H9 (cell line): ENCODE measurements around the gene SNAP47. TPM values are rescaled to one million over a fixed set of nuclear protein-coding genes. Genes with fewer than 3 reads are reported as not detected.
A peak's percentile ranks its signal among the peaks of the same experiment; 100 is the strongest.

Experiments
- DNase-seq: peaks from one replicate; pipeline ENCODE4 v3.0.0-alpha.2; 2017
- H2AFZ ChIP-seq: one replicate; pipeline ENCODE4 v1.6.1; 2013; ENCODE audit warnings: mild to moderate bottlenecking, low read length, control low read depth, moderate library complexity
- H2AK5ac ChIP-seq: 2 replicates; pipeline ENCODE4 v1.6.1; 2013; ENCODE audit warnings: low read length, control low read depth, mixed read lengths; ENCODE audit not compliant: insufficient read length
- H2BK120ac ChIP-seq: one replicate; pipeline ENCODE4 v1.6.1; 2013; ENCODE audit warnings: low read depth, mild to moderate bottlenecking, low read length, control low read depth, inconsistent platforms; ENCODE audit not compliant: poor library complexity, severe bottlenecking
- H2BK12ac ChIP-seq: 2 replicates; pipeline ENCODE4 v1.6.1; 2013; ENCODE audit warnings: low read length, control low read depth, mixed read lengths, low read depth; ENCODE audit not compliant: insufficient read length
- H2BK15ac ChIP-seq: 2 replicates; pipeline ENCODE4 v1.6.1; 2013; ENCODE audit warnings: low read depth, low read length, control low read depth
- H2BK20ac ChIP-seq: one replicate; pipeline ENCODE4 v1.6.1; 2013; ENCODE audit warnings: low read depth, mild to moderate bottlenecking, low read length, control low read depth, inconsistent platforms; ENCODE audit not compliant: poor library complexity, severe bottlenecking
- H2BK5ac ChIP-seq: 2 replicates; pipeline ENCODE4 v1.6.1; 2013; ENCODE audit warnings: low read length, control low read depth, mixed read lengths; ENCODE audit not compliant: insufficient read length
- H3K14ac ChIP-seq: 2 replicates; pipeline ENCODE4 v1.6.1; 2013; ENCODE audit warnings: low read length, control low read depth; ENCODE audit not compliant: insufficient read depth
- H3K18ac ChIP-seq: 2 replicates; pipeline ENCODE4 v1.6.1; 2013; ENCODE audit warnings: low read depth, mild to moderate bottlenecking, mixed read lengths, low read length, control low read depth; ENCODE audit not compliant: insufficient read length
- H3K23ac ChIP-seq: 2 replicates; pipeline ENCODE4 v1.6.1; 2013; ENCODE audit warnings: low read length, control low read depth, mixed read lengths, low read depth; ENCODE audit not compliant: insufficient read length
- H3K23me2 ChIP-seq: 2 replicates; pipeline ENCODE4 v1.6.1; 2013; ENCODE audit warnings: low read depth, mild to moderate bottlenecking, mixed read lengths, low read length, control low read depth; ENCODE audit not compliant: insufficient read length, poor library complexity, severe bottlenecking
- H3K27ac ChIP-seq: 2 replicates; pipeline ENCODE4 v1.5.1; 2013; ENCODE audit warnings: low read length, control low read depth, mixed read lengths, low read depth; ENCODE audit not compliant: insufficient read length
- H3K27me3 ChIP-seq: 2 replicates; pipeline ENCODE4 v1.6.1; 2013; ENCODE audit warnings: low read length, control low read depth, inconsistent platforms; ENCODE audit not compliant: insufficient read depth
- H3K4ac ChIP-seq: 2 replicates; pipeline ENCODE4 v1.6.1; 2013; ENCODE audit warnings: low read depth, mild to moderate bottlenecking, control low read depth, inconsistent platforms, low read length, moderate library complexity
- H3K4me1 ChIP-seq: 2 replicates; pipeline ENCODE4 v1.6.1; 2013; ENCODE audit warnings: low read length, control low read depth, inconsistent platforms; ENCODE audit not compliant: insufficient read depth
- H3K4me2 ChIP-seq: 2 replicates; pipeline ENCODE4 v1.6.1; 2013; ENCODE audit warnings: low read length, control low read depth, mixed read lengths; ENCODE audit not compliant: insufficient read length, insufficient read depth
- H3K56ac ChIP-seq: 2 replicates; pipeline ENCODE4 v1.6.1; 2013; ENCODE audit warnings: low read depth, mild to moderate bottlenecking, mixed read lengths, low read length, control low read depth; ENCODE audit not compliant: insufficient read length
- H3K79me1 ChIP-seq: 2 replicates; pipeline ENCODE4 v1.6.1; 2013; ENCODE audit warnings: low read depth, mild to moderate bottlenecking, moderate library complexity, low read length, control low read depth, inconsistent platforms; ENCODE audit not compliant: insufficient read depth, poor library complexity, severe bottlenecking
- H3K79me2 ChIP-seq: 2 replicates; pipeline ENCODE4 v1.6.1; 2013; ENCODE audit warnings: low read length, control low read depth, inconsistent platforms; ENCODE audit not compliant: insufficient read depth
- H3K9ac ChIP-seq: 2 replicates; pipeline ENCODE4 v1.6.1; 2013; ENCODE audit warnings: low read length, control low read depth, mixed read lengths; ENCODE audit not compliant: insufficient read length; ENCODE audit errors: extremely low read depth
- H3K9me3 ChIP-seq: one replicate; pipeline ENCODE4 v1.6.1; 2013; ENCODE audit warnings: low read depth, low read length, inconsistent platforms; ENCODE audit not compliant: control insufficient read depth
- H3T11ph ChIP-seq: one replicate; pipeline ENCODE4 v1.6.1; 2013; ENCODE audit warnings: mild to moderate bottlenecking, low read length, control low read depth, inconsistent platforms
- H4K20me1 ChIP-seq: one replicate; pipeline ENCODE4 v1.6.1; 2013; ENCODE audit not compliant: control insufficient read depth, insufficient read length, insufficient read depth
- H4K5ac ChIP-seq: 2 replicates; pipeline ENCODE4 v1.6.1; 2013; ENCODE audit warnings: low read depth, mild to moderate bottlenecking, mixed read lengths, low read length, control low read depth; ENCODE audit not compliant: insufficient read length
- H4K8ac ChIP-seq: replicated peaks from 2 replicates; pipeline ENCODE4 v1.6.1; 2013; ENCODE audit warnings: low read length, control low read depth, mixed read lengths, low read depth; ENCODE audit not compliant: insufficient read length
- H4K91ac ChIP-seq: 2 replicates; pipeline ENCODE4 v1.6.1; 2013; ENCODE audit warnings: low read depth, mild to moderate bottlenecking, moderate library complexity, mixed read lengths, low read length, control low read depth; ENCODE audit not compliant: insufficient read length
- H3K27ac Mint-ChIP-seq, 3 experiments: 2 replicates in 2 of 3; 3 replicates in 1 of 3; pipeline ENCODE4 v1.8.0; 2020 to 2021; ENCODE audit warnings: mixed read lengths in 3 of 3, mild to moderate bottlenecking in 1 of 3, moderate library complexity in 1 of 3
- H3K27me3 Mint-ChIP-seq: 2 replicates; pipeline ENCODE4 v1.8.0; 2021; ENCODE audit warnings: low read depth, mild to moderate bottlenecking, moderate library complexity, mixed read lengths
- H3K36me3 Mint-ChIP-seq, 3 experiments: 2 replicates in 2 of 3; 3 replicates in 1 of 3; pipeline ENCODE4 v1.8.0; 2020 to 2021; ENCODE audit warnings: low read depth in 3 of 3, mixed read lengths in 3 of 3; ENCODE audit not compliant: insufficient read depth in 1 of 3
- H3K4me1 Mint-ChIP-seq, 2 experiments: 2 replicates each; pipeline ENCODE4 v1.8.0; 2020; ENCODE audit warnings: mixed read lengths in 2 of 2
- H3K4me3 Mint-ChIP-seq, 2 experiments: 2 replicates in 1 of 2; 3 replicates in 1 of 2; pipeline ENCODE4 v1.8.0; 2020 to 2021; ENCODE audit warnings: mild to moderate bottlenecking in 2 of 2, mixed read lengths in 2 of 2, moderate library complexity in 1 of 2
- H3K9me3 Mint-ChIP-seq, 2 experiments: 2 replicates in 1 of 2; 3 replicates in 1 of 2; pipeline ENCODE4 v1.8.0; 2020; ENCODE audit warnings: mild to moderate bottlenecking in 2 of 2, mixed read lengths in 2 of 2, moderate library complexity in 1 of 2
- WGBS: extraction: QIAGEN DNeasy Blood & Tissue Kit; methylation state at CpG from one replicate; pipeline ENCODE4 v1.1.7; 2013; ENCODE audit warnings: missing lambda C conversion rate, low lambda C conversion rate, mixed read lengths; ENCODE audit not compliant: insufficient read length; ENCODE audit errors: extremely low coverage; 5-methylcytosine and 5-hydroxymethylcytosine counted together
- total RNA-seq: library from RNA; stranded (reverse); gene quantifications from 2 replicates; pipeline ENCODE4 v1.2.1, GENCODE V29; 2021
- TF ChIP-seq, protein P1 (sequence below): fragments of 200-600 bp; sonication (generic); conservative IDR thresholded peaks from 3 replicates; pipeline ENCODE4 v1.8.0; 2021; ENCODE audit warnings: antibody characterized with exemption, mild to moderate bottlenecking

Gene SNAP47
- total RNA-seq, 1 experiment from 2014 or later = 44.1 TPM

- H3K4me3 Mint-ChIP-seq = peak overlapping the region in 1 of 2 experiments; percentile 80; a peak in 1 of 5 replicates
- no peak overlapping the region for H2AK5ac ChIP-seq
Measured at GRCh38 chr1:227726924-227727599, 8.2 kb upstream of the SNAP47 start.

More at GRCh38 chr1:227726924-227727599, 8.2 kb upstream of the SNAP47 start:
- H3K4me1 Mint-ChIP-seq = peaks cover 21 to 34% of the 10 kb centered on the region in 2 experiments
- no peak overlapping the region for H3K27ac Mint-ChIP-seq
- Histone ChIP-seq H3K27me3 (no peaks in the 10 kb centered on the region), H4K91ac (no peak overlapping the region), H3K23ac (no peak overlapping the region), H2BK12ac (no peak overlapping the region), H2AFZ (no peak overlapping the region), H2BK5ac (no peak overlapping the region), H3K23me2 (peaks cover 5% of the 10 kb centered on the region), H3K79me2 (no peaks in the 10 kb centered on the region), H3K4me2 (no peak overlapping the region), H3K9me3 (peaks cover 13% of the 10 kb centered on the region), H3T11ph (no peak overlapping the region), H3K4ac (no peak overlapping the region), H3K4me1 (peaks cover 2% of the 10 kb centered on the region; the same call in 1 of the 2 replicates), H4K8ac (no peak overlapping the region), H2BK15ac (no peak overlapping the region), H2BK120ac (no peak overlapping the region), H4K5ac (no peak overlapping the region), H4K20me1 (peaks cover 8% of the 10 kb centered on the region), H3K14ac (no peak overlapping the region), H3K56ac (no peak overlapping the region), H3K27ac (no peak overlapping the region), H3K79me1 (no peaks in the 10 kb centered on the region), H3K18ac (no peak overlapping the region), H3K9ac (no peak overlapping the region), H2BK20ac (no peak overlapping the region)
- peaks cover 22 to 23% of the 10 kb centered on the region in 2 experiments for H3K9me3 Mint-ChIP-seq
- no CpG with 5 or more reads among the region's 6 CpGs for WGBS
- H3K27me3 Mint-ChIP-seq = peaks cover 17% of the 10 kb centered on the region
- TF ChIP-seq, protein P1, sequence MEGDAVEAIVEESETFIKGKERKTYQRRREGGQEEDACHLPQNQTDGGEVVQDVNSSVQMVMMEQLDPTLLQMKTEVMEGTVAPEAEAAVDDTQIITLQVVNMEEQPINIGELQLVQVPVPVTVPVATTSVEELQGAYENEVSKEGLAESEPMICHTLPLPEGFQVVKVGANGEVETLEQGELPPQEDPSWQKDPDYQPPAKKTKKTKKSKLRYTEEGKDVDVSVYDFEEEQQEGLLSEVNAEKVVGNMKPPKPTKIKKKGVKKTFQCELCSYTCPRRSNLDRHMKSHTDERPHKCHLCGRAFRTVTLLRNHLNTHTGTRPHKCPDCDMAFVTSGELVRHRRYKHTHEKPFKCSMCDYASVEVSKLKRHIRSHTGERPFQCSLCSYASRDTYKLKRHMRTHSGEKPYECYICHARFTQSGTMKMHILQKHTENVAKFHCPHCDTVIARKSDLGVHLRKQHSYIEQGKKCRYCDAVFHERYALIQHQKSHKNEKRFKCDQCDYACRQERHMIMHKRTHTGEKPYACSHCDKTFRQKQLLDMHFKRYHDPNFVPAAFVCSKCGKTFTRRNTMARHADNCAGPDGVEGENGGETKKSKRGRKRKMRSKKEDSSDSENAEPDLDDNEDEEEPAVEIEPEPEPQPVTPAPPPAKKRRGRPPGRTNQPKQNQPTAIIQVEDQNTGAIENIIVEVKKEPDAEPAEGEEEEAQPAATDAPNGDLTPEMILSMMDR = no peak
- DNase-seq = no peak
- H3K36me3 Mint-ChIP-seq = peaks cover 6 to 24% (median 19%) of the 10 kb centered on the region in 3 experiments; a peak in 6 of 7 replicates
